GM18498 (cell line): ENCODE data around the gene RPS27L.
"Not testable (repeated sequence)": the region's sequence is repeated elsewhere in the genome, so short reads cannot be mapped to it uniquely, and the experiment has no call there.

ENCODE experiments used
- ATAC-seq: cut with Tn5 transposase; IDR thresholded peaks from one replicate; pipeline ENCODE4 v1.9.1; 2021; ENCODE audit warnings: mild to moderate bottlenecking, moderate library complexity; ENCODE audit not compliant: unreplicated experiment

Gene RPS27L

DNA sequence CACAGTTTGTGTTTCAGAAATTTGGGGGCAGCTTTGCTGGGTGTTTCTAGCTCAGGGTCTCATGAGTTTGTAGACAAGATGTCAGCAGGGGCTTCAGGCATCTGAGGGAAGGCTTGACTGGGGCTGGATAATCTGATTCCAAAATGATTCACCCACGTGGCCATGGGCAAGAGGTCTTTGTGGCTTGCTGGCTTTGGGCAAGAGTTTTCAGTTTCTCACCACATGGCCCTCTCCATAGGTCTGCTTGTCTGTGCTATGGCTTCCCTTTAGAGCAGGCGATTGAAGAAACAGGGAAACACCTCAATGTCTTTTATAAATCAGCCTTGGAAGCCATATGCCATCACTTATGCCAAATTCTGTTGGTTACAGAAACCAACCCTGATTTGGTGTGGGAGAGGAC is 11.9 kb downstream of the RPS27L start:
- no peak for ATAC-seq

DNA sequence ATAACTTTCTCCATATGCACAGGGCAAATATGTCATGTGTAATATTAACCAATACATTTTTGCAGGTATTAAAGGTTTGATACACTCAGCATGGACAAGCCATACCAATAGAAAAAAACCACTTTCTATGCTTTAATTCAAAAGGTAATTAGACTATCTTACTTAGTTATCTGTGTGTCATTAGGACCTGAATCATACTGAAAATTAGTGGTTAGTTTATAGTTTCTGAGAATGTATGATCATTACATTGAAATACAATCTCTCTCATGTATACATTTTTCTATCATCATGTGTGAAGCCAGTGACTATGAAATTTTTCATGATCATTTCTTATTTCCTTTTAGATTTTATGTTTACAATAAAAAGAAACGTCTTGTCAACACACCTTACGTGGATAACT is 16.3 kb downstream of the RPS27L start:
- no peak for ATAC-seq

DNA sequence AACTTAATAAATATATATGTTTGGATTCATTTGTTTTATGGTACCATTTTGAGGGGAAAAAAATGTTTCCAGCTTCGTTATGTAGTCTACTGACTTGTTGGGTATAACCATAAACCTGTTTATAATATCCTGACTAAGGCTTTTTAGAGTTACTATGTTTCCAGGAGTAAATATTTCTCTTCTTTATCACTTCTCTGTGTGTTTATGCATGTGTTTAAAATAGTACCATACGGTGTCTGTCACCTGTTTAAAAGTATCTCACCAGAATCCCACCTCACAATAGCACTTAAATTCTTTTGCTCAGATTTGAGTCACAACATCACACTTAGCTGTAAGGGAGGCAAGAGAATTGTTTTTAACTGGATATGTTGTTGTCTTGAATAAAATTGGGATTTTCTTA is 20.5 kb downstream of the RPS27L start:
- no peak for ATAC-seq

DNA sequence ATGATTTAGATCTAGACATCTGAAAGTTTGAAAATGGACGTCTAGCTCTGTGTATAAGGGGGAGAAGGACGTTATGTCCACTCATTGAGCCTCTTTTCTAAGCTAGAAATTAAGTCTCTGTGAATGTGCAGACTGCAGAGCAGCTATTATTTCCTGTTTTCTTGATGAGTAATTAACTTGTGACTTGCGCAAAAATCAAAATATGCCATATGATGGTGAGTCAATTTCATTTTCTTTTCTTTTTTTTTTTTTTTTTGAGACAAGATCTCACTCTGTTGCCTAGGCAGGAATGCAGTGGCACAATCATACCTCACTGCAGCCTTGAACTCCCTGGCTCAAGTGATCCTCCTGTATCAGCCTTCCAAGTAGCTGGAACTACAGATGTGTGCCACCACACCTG is 21.5 kb downstream of the RPS27L start:
- ATAC-seq, result no peak

DNA sequence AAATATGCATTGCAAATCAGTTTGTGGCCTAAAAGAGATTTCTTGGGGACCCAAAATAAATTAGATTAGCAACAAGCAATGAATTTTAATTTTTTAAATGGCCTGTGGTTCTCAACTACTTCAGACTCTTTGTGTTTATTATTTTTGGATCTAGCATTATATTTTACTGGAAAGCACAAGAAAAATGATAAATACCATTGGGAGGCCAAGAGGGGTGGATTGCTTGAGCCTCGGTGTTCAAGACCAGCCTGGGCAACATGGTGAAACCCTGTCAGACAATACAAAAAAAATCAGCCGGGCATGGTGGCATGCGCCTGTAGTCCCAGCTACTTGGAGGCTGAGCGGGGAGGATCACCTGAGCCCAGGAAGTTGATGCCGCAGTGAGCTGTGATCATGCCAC is 22.0 kb downstream of the RPS27L start:
- no peak for ATAC-seq

DNA sequence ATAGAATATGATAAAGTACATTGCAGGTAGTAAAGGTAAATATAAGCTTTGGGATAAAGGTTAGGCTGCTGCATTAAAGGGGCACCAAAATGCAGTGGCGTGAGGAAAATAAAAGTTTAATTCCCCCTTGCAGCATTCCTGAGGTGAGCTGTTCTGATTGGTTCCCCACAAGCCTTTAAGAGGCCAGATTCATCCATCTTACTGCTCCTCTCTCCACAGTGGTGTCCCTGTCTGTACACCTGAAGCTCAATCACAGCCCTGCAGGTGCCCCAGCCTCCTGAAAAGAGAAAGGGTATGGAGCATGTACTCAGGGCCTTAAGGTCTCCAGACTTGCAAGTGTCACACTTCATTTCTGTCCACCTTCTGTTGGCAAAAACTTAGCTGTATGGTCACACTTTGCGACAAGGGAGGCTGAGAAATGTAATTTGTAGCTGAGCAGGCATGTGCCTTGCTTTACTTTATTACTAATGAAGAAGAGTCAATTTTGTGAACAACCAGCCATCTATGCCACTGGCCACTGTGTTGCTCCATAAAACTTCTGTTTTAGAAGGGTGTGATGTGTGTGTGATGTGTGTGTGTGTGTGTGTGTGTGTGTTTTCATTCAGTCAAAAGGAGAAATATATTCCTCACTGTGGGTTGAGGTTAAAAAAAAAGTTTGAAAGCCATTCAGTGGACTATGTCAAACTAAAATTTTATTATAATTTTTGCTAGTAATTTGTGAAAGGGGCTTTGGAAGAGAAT is 22.9 kb downstream of the RPS27L start:
- ATAC-seq, result no peak

DNA sequence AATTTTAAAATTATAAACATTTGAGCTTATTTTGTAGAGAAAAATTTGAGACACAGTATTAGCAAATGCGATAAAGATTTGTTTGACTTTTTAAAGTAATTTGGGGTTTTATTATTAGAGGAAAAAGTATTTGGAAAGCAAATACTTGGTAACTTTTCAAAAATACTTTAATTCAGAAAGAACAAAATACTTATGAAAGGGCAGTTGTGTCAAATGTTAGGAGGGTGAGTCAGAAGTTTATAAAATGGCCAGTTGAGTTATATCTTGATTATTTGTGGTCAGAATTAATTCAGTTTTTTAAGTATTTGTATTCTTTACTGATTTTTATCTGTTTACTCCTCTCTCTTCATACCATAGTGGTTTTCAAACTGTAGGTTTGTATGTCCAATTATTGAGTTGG is 23.5 kb downstream of the RPS27L start:
- no peak for ATAC-seq

DNA sequence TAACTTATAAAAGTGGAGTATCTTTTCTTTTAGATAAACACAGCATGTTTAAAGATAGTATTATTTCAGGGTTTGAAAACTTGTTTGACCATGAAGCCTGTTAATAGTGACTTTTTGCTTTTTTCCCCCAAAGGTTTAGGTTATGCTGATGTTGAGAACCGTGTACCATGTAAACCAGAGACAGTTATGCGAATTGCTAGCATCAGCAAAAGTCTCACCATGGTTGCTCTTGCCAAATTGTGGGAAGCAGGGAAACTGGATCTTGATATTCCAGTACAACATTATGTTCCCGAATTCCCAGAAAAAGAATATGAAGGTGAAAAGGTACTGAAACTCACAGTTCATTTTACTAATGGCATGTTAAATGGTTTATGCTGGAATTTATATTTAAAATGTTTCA is 30.6 kb downstream of the RPS27L start:
- no peak for ATAC-seq

DNA sequence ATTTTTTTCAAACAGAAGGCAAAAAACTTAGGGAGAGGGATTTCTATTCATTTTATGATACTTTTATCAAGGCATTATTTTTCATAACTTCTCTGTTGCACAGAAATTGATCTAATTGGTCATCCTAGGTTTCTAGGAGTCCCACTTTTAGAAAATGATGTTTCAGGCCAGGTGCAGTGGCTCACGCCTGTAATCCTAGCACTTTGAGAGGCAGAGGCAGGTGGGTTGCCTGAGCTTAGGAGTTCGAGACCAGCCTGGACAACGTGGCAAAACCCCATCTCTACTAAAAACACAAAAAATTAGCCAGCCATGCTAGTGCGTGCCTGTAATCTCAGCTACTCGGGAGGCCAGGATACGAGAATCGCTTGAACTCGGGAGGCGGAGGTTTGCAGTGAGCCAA is 32.8 kb downstream of the RPS27L start:
- no peak for ATAC-seq

DNA sequence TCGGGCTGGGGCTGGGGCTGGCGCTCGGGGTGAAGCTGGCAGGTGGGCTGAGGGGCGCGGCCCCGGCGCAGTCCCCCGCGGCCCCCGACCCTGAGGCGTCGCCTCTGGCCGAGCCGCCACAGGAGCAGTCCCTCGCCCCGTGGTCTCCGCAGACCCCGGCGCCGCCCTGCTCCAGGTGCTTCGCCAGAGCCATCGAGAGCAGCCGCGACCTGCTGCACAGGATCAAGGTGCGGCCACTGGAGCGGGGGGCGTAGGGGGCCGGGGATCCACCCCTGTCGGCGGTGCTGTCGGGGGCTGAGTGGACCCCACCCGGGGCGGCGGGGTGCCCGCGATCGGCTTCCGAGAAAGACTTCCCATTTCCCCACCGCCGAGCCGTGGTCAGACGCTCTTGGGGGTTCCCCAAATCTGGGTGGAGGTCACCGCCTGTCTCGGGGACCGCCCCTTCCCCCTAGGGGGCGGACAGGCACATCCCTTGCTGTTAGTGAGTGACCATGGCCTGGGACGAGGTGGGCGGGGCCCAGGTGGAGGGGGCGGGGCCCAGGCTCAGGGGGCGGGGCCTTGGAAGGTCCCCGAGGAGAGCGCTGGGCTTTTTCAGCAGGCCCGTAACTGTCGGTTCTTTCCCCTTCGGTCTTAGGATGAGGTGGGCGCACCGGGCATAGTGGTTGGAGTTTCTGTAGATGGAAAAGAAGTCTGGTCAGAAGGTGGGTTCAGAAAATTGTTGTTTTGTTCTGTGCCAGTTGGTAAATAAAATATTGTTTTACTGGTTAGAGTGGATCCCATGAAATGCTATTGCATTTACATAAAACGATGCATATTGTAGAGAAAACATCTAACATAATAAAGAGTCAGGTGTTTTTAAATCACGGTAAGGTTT is 35.0 kb downstream of the RPS27L start:
- peak; percentile 91 for ATAC-seq

DNA sequence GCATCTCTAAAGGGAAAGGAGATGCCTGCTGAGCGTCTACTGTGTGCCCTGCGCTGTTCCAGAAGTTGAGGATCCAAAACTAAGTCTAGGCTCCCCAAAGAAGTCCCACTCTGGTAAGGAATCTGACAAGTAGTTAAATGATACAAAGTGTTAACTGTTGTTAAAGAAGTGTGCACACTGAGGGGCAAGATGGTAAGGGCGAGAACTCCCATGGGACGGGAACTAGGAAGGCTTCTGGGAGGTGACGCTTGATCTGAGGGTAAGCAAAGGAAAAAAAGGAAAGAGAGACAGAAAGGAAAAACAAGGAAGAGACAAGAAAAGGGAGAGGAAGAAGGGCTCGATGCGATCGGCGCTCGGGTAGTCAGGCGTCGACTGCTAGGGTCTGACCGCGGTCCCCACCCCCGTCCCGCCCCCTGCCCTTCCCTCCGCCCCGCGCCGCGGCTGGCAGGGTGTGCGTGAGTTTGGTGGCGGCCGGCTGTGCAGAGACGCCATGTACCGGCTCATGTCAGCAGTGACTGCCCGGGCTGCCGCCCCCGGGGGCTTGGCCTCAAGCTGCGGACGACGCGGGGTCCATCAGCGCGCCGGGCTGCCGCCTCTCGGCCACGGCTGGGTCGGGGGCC is 35.8 kb downstream of the RPS27L start, which contains the start of gene LACTB:
Gene LACTB, plus strand, starts transcription at position 480 of the 620 bp plus-strand sequence. Its CDS starts 11 bp downstream, at position 491.
- peak; percentile 82 for ATAC-seq

DNA sequence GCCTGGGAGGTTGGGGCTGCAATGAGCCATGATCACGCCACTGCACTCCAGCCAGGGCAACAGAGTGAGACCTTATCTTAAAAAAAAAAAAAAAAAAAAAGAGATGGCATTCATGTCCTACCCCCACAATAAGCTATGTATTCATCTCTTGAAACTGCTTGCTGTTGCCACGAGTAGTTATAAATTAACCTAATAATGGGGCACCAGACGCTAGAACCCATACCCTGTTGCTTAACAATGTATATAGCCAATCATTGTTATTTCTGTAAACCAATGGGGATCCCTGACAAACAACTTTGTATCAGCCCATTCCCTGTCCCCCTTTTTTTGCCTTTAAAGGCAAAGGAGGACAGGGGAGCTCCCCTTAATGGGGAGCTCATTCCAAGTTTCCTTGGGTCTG is 38.4 kb downstream of the RPS27L start:
- ATAC-seq, result no peak

DNA sequence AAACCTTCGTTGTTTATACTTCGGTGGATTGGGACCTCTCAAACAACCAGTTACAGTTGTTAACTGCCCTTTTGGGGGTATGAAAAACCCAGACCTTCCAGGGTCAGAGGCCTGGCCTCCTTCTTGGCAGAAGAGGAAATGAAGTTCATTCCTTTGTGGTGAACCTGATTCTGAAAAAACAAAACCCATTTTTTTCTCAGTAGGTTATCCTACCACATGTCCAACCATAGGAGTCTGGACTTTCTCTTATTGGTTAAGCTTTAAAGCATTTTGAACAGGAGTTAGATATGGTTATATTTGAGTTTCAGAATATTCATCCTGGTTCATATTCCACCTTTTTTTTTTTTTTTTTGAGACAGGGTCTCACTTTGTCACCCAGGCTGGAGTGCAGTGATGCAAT is 42.8 kb downstream of the RPS27L start:
- ATAC-seq, result no peak

DNA sequence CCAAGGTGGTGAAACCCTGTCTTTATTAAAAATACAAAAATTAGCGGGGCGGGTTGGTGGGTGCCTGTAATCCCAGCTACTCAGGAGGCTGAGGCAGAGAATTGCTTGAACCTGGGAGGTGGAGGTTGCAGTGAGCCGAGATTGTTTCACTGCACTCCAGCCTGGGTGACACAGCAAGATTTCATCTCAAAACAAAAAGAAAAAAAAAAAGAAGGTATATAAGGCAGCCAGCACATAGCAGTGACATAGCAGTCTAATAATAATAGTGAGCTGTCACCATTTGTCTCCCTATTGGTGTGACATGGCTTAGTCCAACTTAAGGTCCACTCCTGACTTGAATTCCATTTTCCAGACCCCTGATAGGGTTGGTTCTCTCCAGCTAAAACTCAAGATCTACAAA is 44.4 kb downstream of the RPS27L start:
- ATAC-seq, result no peak

DNA sequence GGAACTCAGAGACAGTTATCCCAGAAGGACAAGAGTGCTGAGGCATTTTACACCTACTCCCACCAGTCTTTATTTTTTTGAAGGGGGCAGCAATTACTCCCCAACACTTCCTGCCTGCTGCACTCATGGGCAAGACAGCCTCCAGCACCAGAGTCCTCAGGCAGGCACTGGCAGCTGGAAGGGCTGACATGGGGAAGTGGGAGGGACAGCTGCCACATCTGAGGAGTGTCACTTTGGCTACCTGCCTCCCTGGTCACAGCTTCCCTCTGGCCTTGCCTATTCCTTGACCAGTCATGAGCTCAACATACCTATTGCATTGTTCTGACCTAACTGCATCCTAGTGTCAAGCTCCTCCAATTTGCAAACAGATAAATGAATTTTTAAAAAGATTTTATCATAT is 45.8 kb downstream of the RPS27L start:
- ATAC-seq, result no peak

DNA sequence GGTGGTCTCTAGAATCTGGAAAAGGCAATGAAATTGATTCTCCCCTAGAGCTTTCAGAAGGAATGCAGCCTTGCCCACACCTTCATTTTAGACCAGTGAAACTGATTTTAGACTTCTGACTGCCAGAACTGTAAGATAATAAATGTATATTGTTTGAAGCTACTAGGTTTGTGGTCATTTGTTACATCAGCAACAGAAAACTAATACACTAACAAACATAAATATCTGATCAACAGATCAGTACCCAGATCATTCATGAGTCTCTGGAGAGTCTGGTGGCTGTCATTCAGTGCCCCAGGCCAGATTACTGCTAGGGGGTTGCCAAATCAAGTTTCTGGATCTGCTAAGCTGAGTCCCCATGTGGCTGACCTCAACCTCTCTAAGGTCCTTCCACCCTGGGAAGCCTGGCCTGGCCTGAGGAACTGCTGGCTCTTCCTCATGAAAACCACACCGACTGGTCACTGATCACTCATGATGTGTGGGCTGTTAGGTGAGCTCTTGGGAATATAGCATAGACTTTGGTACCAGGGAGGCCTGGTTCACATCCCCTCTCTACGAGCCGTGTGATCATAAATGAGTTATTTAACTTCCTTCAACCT is 46.8 kb downstream of the RPS27L start:
- ATAC-seq, result no peak

DNA sequence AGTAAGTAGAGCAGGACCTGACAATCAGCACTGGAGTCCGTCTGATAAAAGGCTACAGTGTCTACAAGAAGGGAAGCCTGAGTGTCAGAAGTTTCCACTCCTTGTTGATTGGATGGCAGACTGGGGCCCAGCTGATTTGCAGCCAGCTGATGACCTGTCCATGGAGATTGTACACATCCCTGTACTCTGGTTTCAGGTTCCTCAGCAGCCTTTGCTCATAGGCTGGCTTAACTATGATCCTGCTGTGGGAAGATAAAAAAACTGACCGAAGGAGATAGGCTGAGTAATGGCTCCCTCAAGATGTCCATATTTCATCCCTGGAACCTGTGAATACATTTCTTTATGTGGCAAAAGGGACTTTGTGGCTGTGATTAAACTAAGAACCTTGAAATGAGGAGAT is 47.4 kb downstream of the RPS27L start:
- no peak for ATAC-seq

DNA sequence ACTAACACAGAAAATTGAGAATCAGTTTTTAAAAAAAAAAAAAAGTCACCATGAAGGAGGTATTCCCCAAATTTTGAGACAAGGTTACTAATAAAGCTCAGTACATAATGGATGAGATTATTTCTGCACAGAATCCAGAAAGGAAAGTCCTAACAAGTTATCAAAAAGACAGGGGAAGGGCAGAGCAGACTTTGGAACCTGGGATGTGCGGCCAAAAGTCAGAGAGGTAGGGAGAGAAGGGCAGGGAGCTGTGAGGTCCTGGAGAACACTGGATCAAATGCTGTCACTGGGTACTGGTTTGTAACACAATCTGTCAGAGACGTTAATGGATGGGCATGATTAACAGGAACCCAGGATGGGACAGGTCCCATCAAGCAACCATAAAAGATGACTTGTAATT is 47.8 kb downstream of the RPS27L start:
- ATAC-seq, result no peak

DNA sequence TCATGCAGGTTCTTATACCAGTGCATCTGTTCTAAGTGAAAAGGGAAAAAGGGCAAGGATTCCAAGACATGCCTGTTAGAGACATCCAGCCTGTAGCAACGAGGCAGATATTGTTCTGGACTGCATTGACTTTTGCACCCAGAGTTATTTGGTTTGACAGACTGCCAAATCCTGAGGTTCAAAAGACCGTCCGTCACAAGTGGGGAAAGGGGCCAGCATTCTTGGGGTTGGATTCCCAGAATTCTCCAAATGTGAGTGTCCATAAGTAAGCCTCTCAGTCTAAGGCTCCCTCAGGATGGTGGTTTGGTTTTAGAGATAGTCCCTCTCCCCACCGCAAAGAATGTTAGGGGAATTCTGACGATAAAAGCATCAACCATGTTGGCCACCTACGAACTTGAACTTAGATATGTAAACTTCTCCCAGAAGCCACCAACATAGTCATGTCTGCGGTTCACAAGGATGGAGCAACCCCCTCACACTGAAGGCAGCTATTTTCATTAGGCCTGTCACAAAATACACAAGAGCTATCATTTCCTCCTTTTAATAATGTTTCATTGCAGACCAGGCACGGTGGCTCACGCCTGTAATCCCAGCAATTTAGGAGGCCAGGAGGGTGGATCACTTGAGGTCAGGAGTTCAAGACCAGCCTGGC is 49.3 kb downstream of the RPS27L start:
- ATAC-seq, result no peak

DNA sequence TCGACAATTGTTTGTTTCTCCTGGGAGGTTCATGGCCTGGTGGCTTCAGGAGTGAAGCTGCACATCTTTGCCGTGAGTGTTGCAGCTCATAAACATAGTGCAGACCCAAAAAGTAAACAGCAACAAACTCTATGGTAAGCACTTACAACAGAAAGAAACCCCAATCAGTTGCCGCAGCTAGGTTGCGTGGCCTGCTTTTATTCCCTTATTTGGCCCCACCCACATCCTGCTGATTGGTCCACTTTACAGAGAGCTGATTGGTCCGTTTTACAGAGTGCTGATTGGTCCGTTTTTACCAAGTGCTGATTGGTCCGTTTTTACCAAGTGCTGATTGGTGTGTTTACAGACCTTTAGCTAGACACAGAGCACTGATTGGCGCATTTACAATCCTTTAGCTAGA is 51.9 kb downstream of the RPS27L start:
- ATAC-seq, result not testable (repeated sequence)

DNA sequence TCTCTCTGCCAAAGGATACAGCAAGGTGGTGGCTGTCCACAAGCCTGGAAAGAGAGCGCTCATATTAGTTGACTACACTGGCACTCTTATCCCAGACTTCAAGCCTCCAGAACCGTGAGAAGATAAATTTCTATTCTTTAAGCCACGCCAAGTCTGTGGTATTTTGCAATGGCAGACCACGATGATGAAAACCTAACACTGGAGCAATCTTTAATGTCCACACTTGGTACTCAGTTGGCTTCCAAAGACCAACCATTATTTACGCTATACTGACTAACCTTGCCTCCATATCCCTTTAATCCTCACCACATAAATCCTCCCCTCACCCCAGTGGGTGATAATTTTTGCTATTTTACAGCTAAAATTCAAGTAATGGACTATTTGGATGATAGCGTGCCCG is 52.5 kb downstream of the RPS27L start:
- no peak for ATAC-seq
